Activated CD8-positive, alpha-beta T cell treated with anti-CD3 and anti-CD28 coated beads, Interleukin-2, amount 10 ng/mL, durations not matched to agents 7 days and 5 days (primary cell): ENCODE results near the gene PARP8. TPM values are rescaled to one million over a fixed set of nuclear protein-coding genes. Genes with fewer than 3 reads are reported as not detected.
"Not testable (repeated sequence)": the region's sequence is repeated elsewhere in the genome, so short reads cannot be mapped to it uniquely, and the experiment has no call there.

ENCODE experiments used
- ATAC-seq: fragments of 150-1000 bp; cut with Tn5 transposase; one replicate; pipeline ENCODE4 v1.10.0; 2021; ENCODE audit warnings: moderate library complexity
- CTCF ChIA-PET: fragments of 350-600 bp; sonication (Branson Sonifier 250); formaldehyde crosslinking; loops from one replicate; lab custom pipeline; 2021; ENCODE audit warnings: antibody characterized with exemption; lab: Charles Lee
- POLR2A ChIA-PET: fragments of 350-600 bp; sonication (Branson Sonifier 250); formaldehyde crosslinking; loops from one replicate; lab custom pipeline; 2021; ENCODE audit warnings: antibody characterized with exemption; lab: Charles Lee
- DNase-seq: peaks from one replicate; pipeline ENCODE4 v3.0.0-alpha.2; 2020
- H3K27ac Mint-ChIP-seq: one replicate; pipeline ENCODE4 v1.8.0; 2021; ENCODE audit warnings: mild to moderate bottlenecking, mixed read lengths
- H3K27me3 Mint-ChIP-seq: one replicate; pipeline ENCODE4 v1.8.0; 2021; ENCODE audit warnings: low read depth, mixed read lengths
- H3K36me3 Mint-ChIP-seq: one replicate; pipeline ENCODE4 v1.8.0; 2021; ENCODE audit warnings: low read depth, mixed read lengths
- H3K4me1 Mint-ChIP-seq: one replicate; pipeline ENCODE4 v1.8.0; 2021; ENCODE audit warnings: low read depth, mixed read lengths
- H3K4me3 Mint-ChIP-seq: one replicate; pipeline ENCODE4 v1.8.0; 2021; ENCODE audit warnings: mild to moderate bottlenecking, mixed read lengths
- H3K9me3 Mint-ChIP-seq: one replicate; pipeline ENCODE4 v1.8.0; 2022; ENCODE audit warnings: mixed read lengths; ENCODE audit not compliant: insufficient read depth
- total RNA-seq, 2 experiments: library from RNA; stranded (reverse); gene quantifications; one replicate each; pipeline ENCODE4 v1.2.3, GENCODE V29; 2021

PARP8 gene
- total RNA-seq, 2 experiments from 2014 or later: 78.5 to 80.0 TPM

DNA sequence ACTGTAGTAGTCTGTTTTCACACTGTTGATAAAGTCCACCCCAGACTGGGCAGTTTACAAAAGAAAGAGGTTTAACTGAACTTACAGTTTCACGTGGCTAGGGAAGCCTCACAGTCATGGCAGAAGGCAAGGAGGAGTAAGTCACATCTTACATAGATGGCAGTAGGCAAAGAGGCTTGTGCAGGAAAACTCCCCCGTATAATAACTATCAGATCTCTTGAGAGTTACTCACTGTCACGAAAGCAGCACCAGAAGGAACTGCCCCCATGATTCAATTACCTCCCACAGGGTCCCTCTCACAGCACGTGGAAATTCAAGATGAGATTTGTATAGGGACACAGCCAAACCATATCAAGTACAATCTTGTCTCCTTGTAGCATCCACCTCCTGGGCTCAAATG, 21.1 kb downstream of the PARP8 start:
- ATAC-seq: peak; percentile 15
- Mint-ChIP-seq H3K9me3 (peaks cover 8% of the 10 kb centered on the region), H3K36me3 (peaks cover 48% of the 10 kb centered on the region), H3K4me3 (no peak overlapping the region), H3K4me1 (peaks cover 13% of the 10 kb centered on the region), H3K27ac (no peak overlapping the region), H3K27me3 (no peaks in the 10 kb centered on the region)
- DNase-seq: no peak
- ChIA-PET POLR2A (no interaction called here), CTCF (no interaction called here)

- DNase-seq (no peak), ATAC-seq (no peak)
- Mint-ChIP-seq H3K4me3 (no peak overlapping the region), H3K36me3 (peaks cover 33% of the 10 kb centered on the region), H3K27ac (no peak overlapping the region), H3K9me3 (no peaks in the 10 kb centered on the region), H3K4me1 (peaks cover 16% of the 10 kb centered on the region), H3K27me3 (no peaks in the 10 kb centered on the region)
- CTCF ChIA-PET: no interaction called here
- POLR2A ChIA-PET: no interaction called here
Observed at GRCh38 chr5:50691399-50692016, 25.1 kb downstream of the PARP8 start.

DNA sequence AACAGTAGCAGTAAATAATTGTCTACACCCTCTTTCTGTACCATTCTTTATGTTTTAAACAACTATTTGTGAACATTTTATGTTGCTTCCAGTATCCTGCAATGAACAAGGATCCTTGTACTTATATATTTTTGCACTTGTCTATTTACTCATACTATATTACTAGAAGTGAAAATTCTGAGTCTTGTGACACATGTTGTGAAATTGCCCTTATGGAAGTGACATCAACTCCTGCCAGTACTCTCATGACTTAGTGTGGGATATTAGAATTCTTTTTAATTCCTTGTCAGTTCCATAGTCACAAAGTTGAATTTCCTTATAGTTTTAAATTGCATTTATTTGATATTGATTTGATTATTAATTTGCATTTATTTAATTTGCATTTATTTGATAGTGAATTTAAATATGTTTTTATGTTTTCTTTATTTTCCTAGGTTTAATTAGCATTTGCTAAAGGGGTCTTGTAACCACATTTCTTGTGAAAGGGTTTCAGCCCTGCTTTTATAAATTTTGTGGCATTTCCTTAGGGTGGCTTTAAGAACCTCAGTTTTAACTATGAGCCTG, 27.7 kb downstream of the PARP8 start:
- Mint-ChIP-seq H3K4me3 (no peak overlapping the region), H3K36me3 (peaks cover 28% of the 10 kb centered on the region), H3K9me3 (no peaks in the 10 kb centered on the region), H3K27ac (no peak overlapping the region), H3K27me3 (no peaks in the 10 kb centered on the region), H3K4me1 (peaks cover 25% of the 10 kb centered on the region)
- CTCF ChIA-PET: no interaction called here
- POLR2A ChIA-PET: no interaction called here
- no peak for ATAC-seq
- DNase-seq: no peak

DNA sequence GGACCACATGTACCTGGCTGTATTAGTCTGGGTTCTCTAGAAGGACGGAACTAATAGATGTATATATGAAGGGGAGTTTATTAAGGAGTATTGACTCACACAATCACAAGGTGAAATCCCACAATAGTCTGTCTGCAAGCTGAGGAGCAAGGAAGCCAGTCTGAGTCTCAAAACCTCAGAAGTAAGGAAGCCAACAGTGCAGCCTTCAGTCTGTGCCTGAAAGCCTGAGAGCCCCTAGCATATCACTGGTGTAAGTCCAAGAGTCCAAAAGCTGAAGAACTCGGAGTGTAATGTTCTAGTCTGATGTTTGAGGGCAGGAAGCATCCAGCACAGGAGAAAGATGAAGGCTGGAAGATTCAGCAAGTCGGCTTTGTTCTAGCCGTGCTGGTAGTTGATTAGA, 28.2 kb downstream of the PARP8 start:
- POLR2A ChIA-PET, H3K27me3 Mint-ChIP-seq, H3K9me3 Mint-ChIP-seq, H3K4me3 Mint-ChIP-seq, DNase-seq, CTCF ChIA-PET, H3K27ac Mint-ChIP-seq, ATAC-seq: not testable (repeated sequence)
- peaks cover 29% of the 10 kb centered on the region for H3K4me1 Mint-ChIP-seq
- peaks cover 28% of the 10 kb centered on the region for H3K36me3 Mint-ChIP-seq

- Mint-ChIP-seq H3K27ac (no peak overlapping the region), H3K4me1 (peaks cover 44% of the 10 kb centered on the region), H3K4me3 (no peak overlapping the region), H3K9me3 (peaks cover 6% of the 10 kb centered on the region), H3K27me3 (no peaks in the 10 kb centered on the region), H3K36me3 (peaks cover 49% of the 10 kb centered on the region)
- ChIA-PET POLR2A (interaction anchor here (0.6 kb wide), 2 partner anchors 18 to 30 kb away, joined by 3 read pairs; no protein-coding TSS in a partner anchor), CTCF (interaction anchor here (0.5 kb wide), 1 partner anchor 30 kb away, joined by 5 read pairs; no protein-coding TSS in a partner anchor)
- ATAC-seq (no peak), DNase-seq (no peak)
Observed at GRCh38 chr5:50697739-50698138, 31.3 kb downstream of the PARP8 start.

GRCh38 chr5:50699737-50700136, 33.3 kb downstream of the PARP8 start:
- H3K4me3 Mint-ChIP-seq: no peak overlapping the region
- CTCF ChIA-PET: no interaction called here
- POLR2A ChIA-PET: no interaction called here
- H3K27ac Mint-ChIP-seq: no peak overlapping the region
- ATAC-seq (no peak), DNase-seq (no peak)
- H3K9me3 Mint-ChIP-seq: peaks cover 7% of the 10 kb centered on the region
- H3K27me3 Mint-ChIP-seq: no peaks in the 10 kb centered on the region
- H3K36me3 Mint-ChIP-seq: peaks cover 61% of the 10 kb centered on the region
- H3K4me1 Mint-ChIP-seq: peaks cover 50% of the 10 kb centered on the region

DNA sequence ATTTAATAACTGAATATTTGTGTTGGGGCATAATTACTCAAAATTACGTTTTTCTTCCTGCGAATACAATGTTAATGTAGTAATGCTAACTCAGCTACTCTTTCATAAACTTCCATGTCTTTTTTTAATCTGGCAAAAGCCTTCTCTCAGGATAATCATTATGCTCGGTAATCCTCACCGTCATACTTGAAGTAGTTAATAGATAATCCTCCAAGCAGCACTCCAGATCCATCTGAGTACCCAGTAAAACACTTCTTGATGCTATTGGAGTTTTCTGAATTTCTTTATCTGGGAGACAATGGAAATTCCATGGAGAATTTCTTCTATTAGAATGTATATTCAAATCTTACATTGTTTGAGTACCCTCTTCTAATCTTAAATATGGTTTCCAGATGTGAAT, 34.3 kb downstream of the PARP8 start:
- no peak overlapping the region for H3K27ac Mint-ChIP-seq
- peaks cover 46% of the 10 kb centered on the region for H3K4me1 Mint-ChIP-seq
- peaks cover 59% of the 10 kb centered on the region for H3K36me3 Mint-ChIP-seq
- peaks cover 7% of the 10 kb centered on the region for H3K9me3 Mint-ChIP-seq
- POLR2A ChIA-PET: no interaction called here
- CTCF ChIA-PET: no interaction called here
- H3K4me3 Mint-ChIP-seq: no peak overlapping the region
- DNase-seq (no peak), ATAC-seq (no peak)
- no peaks in the 10 kb centered on the region for H3K27me3 Mint-ChIP-seq

GRCh38 chr5:50702615-50703366, 36.4 kb downstream of the PARP8 start:
- POLR2A ChIA-PET: no interaction called here
- Mint-ChIP-seq H3K9me3 (peaks cover 7% of the 10 kb centered on the region), H3K4me3 (no peak overlapping the region), H3K36me3 (peaks cover 60% of the 10 kb centered on the region), H3K4me1 (peaks cover 42% of the 10 kb centered on the region), H3K27me3 (no peaks in the 10 kb centered on the region), H3K27ac (peak overlapping the region; percentile 84)
- CTCF ChIA-PET: no interaction called here
- DNase-seq (no peak), ATAC-seq (peak; percentile 30)

GRCh38 chr5:50703367-50703666, 36.9 kb downstream of the PARP8 start:
- no peaks in the 10 kb centered on the region for H3K27me3 Mint-ChIP-seq
- no peak overlapping the region for H3K4me3 Mint-ChIP-seq
- peaks cover 7% of the 10 kb centered on the region for H3K9me3 Mint-ChIP-seq
- ATAC-seq (no peak), DNase-seq (no peak)
- no peak overlapping the region for H3K27ac Mint-ChIP-seq
- ChIA-PET CTCF (no interaction called here), POLR2A (no interaction called here)
- peaks cover 42% of the 10 kb centered on the region for H3K4me1 Mint-ChIP-seq
- peaks cover 57% of the 10 kb centered on the region for H3K36me3 Mint-ChIP-seq

DNA sequence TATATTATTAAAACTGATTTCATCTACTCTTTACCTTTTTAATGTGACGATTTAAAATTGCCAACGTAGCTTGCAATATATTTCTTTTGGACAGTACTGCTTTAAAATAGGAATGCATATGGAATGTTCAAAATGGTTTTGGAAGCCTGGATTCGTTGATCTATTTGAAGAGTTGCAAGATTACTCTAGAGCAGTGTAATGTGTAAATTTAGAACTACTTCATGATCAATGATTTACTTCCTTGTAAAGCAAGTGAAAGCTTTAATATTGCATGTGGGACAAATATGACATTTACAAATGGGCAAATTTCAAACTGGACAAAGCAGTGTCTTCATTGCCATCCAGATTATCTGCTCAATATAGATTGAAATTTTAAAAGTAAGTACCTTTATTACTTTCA, 38.3 kb downstream of the PARP8 start:
- Mint-ChIP-seq H3K9me3 (peaks cover 7% of the 10 kb centered on the region), H3K4me3 (no peak overlapping the region), H3K27ac (no peak overlapping the region), H3K4me1 (peaks cover 46% of the 10 kb centered on the region), H3K36me3 (peaks cover 45% of the 10 kb centered on the region), H3K27me3 (no peaks in the 10 kb centered on the region)
- DNase-seq (no peak), ATAC-seq (no peak)
- POLR2A ChIA-PET: no interaction called here
- CTCF ChIA-PET: no interaction called here

- ChIA-PET CTCF (no interaction called here), POLR2A (no interaction called here)
- peaks cover 14% of the 10 kb centered on the region for H3K36me3 Mint-ChIP-seq
- peak overlapping the region; percentile 53 for H3K27ac Mint-ChIP-seq
- peaks cover 55% of the 10 kb centered on the region for H3K4me1 Mint-ChIP-seq
- H3K4me3 Mint-ChIP-seq: peak overlapping the region; percentile 3
- DNase-seq: no peak
- no peak for ATAC-seq
- no peaks in the 10 kb centered on the region for H3K9me3 Mint-ChIP-seq
- no peaks in the 10 kb centered on the region for H3K27me3 Mint-ChIP-seq
Observed at GRCh38 chr5:50709471-50709870, 43.0 kb downstream of the PARP8 start.

- Mint-ChIP-seq H3K27me3 (no peaks in the 10 kb centered on the region), H3K4me1 (peaks cover 66% of the 10 kb centered on the region)
- POLR2A ChIA-PET: interaction anchor here (0.6 to 1.3 kb wide), 2 partner anchors 15 to 43 kb away, joined by 3 to 7 read pairs; no protein-coding TSS in a partner anchor
Observed at GRCh38 chr5:50710838-50711237, 44.4 kb downstream of the PARP8 start.

More at GRCh38 chr5:50710838-50711237, 44.4 kb downstream of the PARP8 start:
- Mint-ChIP-seq H3K36me3 (peaks cover 18% of the 10 kb centered on the region), H3K4me3 (peak overlapping the region; percentile 66), H3K27ac (peak overlapping the region; percentile 83), H3K9me3 (no peaks in the 10 kb centered on the region)
- ATAC-seq (peak; percentile 26), DNase-seq (no peak)
- CTCF ChIA-PET: interaction anchor here (0.8 to 2.2 kb wide), 4 partner anchors 18 to 270 kb away, joined by 3 to 6 read pairs (median 3); partner anchors contain the start of gene EMB
